8988T (cell line): ENCODE results near the gene PROB1.
"Not testable (repeated sequence)": the region's sequence is repeated elsewhere in the genome, so short reads cannot be mapped to it uniquely, and the experiment has no call there.

Experiments used
- DNase-seq: peaks from one replicate; pipeline ENCODE4 v3.0.0; 2011

Gene PROB1

GRCh38 chr5:139377226-139377625 lies 17.7 kb downstream of the PROB1 start:
- no peak for DNase-seq

GRCh38 chr5:139376364-139376763 lies 18.5 kb downstream of the PROB1 start:
- no peak for DNase-seq

- no peak for DNase-seq
Measured at GRCh38 chr5:139374909-139375308, 20.0 kb downstream of the PROB1 start.

- no peak for DNase-seq
Measured at GRCh38 chr5:139371482-139372435, 23.1 kb downstream of the PROB1 start.

- DNase-seq, result no peak
Measured at GRCh38 chr5:139369181-139369580, 25.7 kb downstream of the PROB1 start.

- DNase-seq, result no peak
Measured at GRCh38 chr5:139368613-139369012, 26.3 kb downstream of the PROB1 start.

- no peak for DNase-seq
Measured at GRCh38 chr5:139364466-139364865, 30.4 kb downstream of the PROB1 start.

GRCh38 chr5:139363937-139364336 lies 31.0 kb downstream of the PROB1 start:
- no peak for DNase-seq

GRCh38 chr5:139361835-139362429 lies 33.0 kb downstream of the PROB1 start:
- DNase-seq, result no peak

- DNase-seq, result no peak
Measured at GRCh38 chr5:139360384-139360783, 34.5 kb downstream of the PROB1 start.

GRCh38 chr5:139358064-139358463 lies 36.8 kb downstream of the PROB1 start:
- DNase-seq, result no peak

- not testable (repeated sequence) for DNase-seq
Measured at GRCh38 chr5:139355900-139356299, 39.0 kb downstream of the PROB1 start.

GRCh38 chr5:139354186-139354585 lies 40.7 kb downstream of the PROB1 start:
- no peak for DNase-seq

GRCh38 chr5:139347863-139348262 lies 47.0 kb downstream of the PROB1 start:
- not testable (repeated sequence) for DNase-seq

GRCh38 chr5:139345442-139345841 lies 49.5 kb downstream of the PROB1 start:
- DNase-seq, result not testable (repeated sequence)

GRCh38 chr5:139344177-139344576 lies 50.7 kb downstream of the PROB1 start:
- no peak for DNase-seq

- no peak for DNase-seq
Measured at GRCh38 chr5:139343476-139343875, 51.4 kb downstream of the PROB1 start.

GRCh38 chr5:139342423-139342723 lies 52.5 kb downstream of the PROB1 start:
- no peak for DNase-seq

- peak; percentile 54 for DNase-seq
Measured at GRCh38 chr5:139341689-139342422, 53.0 kb downstream of the PROB1 start, which contains the start of gene PAIP2. TSS of gene PAIP2 (plus strand) at chr5:139341854. CDS start at chr5:139363785, 21,931 bp downstream.

- DNase-seq, result no peak
Measured at GRCh38 chr5:139341187-139341688, 53.7 kb downstream of the PROB1 start.
